ENCODE measurements around the gene BOD1L1.

BOD1L1 gene

DNA sequence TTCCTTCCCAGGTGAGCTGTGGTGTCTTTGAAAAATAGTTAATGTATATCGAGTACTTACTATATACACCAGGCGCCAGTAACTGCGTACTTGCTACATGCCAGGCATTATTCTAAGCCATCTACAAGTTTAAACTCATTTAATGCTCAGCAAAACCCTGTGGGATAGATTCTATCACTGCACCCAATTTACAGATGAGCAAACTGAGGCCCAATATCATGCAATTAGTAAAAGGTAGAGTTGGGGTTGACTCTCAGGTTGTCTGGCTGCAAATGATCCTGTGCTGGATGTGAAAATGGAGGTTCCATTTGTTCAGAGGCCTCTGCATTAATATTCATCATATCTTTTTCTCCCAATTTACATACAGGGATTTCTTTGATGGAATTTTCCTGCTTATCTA is 100.9 kb downstream of the BOD1L1 start:
- no peak for DNase-seq (ENCODE audit: low read depth)
- TF ChIP-seq, protein P1, sequence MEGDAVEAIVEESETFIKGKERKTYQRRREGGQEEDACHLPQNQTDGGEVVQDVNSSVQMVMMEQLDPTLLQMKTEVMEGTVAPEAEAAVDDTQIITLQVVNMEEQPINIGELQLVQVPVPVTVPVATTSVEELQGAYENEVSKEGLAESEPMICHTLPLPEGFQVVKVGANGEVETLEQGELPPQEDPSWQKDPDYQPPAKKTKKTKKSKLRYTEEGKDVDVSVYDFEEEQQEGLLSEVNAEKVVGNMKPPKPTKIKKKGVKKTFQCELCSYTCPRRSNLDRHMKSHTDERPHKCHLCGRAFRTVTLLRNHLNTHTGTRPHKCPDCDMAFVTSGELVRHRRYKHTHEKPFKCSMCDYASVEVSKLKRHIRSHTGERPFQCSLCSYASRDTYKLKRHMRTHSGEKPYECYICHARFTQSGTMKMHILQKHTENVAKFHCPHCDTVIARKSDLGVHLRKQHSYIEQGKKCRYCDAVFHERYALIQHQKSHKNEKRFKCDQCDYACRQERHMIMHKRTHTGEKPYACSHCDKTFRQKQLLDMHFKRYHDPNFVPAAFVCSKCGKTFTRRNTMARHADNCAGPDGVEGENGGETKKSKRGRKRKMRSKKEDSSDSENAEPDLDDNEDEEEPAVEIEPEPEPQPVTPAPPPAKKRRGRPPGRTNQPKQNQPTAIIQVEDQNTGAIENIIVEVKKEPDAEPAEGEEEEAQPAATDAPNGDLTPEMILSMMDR (conservative IDR thresholded peaks at IDR 0.05; ENCODE audit: control insufficient read depth, insufficient read depth, low read depth, low read length): no peak
- no peak overlapping the region for H3K4me3 ChIP-seq (ENCODE audit: control insufficient read depth, low read depth, low read length)

DNA sequence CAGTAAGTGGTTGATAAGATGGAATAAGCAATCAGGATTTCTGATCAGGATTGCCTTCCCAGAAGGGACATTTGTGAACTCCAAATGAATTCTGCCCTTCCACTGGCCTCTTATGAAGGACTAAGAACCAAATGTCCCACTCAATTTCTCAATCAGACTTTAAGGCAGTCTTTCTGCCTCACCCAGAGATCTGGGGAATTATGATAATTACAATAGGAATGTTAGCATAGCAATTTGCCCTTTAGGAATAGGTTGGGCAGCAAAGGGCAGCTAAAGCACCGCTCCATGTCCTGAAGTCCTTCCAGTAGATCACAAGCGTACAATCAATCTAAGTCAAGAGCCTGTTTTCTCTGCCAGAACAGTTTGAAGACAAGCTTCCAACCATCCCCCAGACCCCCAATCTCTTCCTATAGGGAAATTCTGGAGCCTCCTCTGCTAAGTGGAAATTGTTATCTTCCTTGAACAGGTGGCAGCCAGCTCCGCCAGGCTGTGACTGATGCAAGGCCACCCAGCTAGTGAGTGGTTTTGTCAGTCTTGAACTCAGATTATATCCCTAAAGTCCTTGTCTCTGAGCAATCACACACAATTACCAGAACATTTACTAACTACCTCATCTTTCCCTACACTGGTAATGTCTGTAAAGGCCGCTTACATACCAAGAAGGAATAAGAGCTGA is 101.8 kb downstream of the BOD1L1 start:
- DNase-seq (ENCODE audit: low read depth): no peak
- no peak overlapping the region for H3K4me3 ChIP-seq (ENCODE audit: control insufficient read depth, low read depth, low read length)
- TF ChIP-seq, protein P1 (conservative IDR thresholded peaks at IDR 0.05; ENCODE audit: control insufficient read depth, insufficient read depth, low read depth, low read length): no peak

DNA sequence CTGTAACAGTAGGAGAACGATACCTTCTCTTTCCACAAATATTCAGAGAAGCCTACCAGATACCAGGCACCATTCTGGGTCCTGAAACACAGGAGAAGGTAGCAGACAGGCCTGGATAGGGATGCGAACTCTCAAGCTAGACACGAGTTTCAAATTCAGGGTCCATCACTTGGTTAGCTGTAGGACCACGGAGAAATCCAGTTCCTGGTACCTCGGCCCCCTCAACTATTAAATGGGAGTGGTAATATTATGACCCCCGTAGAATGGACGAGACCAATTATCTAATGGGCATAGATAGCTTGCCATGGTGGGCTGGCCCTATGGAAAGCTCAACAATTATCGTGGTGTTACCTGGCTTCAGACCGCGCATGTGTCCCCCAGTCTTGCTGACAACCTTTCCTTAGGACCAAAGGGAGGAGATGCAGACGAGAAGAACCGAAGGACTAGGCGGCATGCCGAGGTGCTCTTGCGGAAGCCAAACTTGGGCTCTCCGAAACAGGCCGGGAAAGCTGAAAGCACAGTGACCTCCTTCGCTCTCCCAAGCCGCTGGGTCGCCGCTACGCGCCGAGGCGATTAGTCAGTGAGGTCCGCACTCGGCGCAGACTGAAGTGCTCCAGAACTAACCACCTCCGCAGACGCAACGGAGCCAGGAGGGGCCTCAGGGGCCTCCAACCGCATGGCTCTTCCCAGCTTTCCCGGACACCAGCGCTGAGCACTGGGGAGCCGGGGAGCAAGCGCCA is 102.9 kb downstream of the BOD1L1 start:
- peak; percentile 56 for DNase-seq (ENCODE audit: low read depth)
- H3K4me3 ChIP-seq (ENCODE audit: control insufficient read depth, low read depth, low read length): no peak overlapping the region
- TF ChIP-seq, protein P1 (conservative IDR thresholded peaks at IDR 0.05; ENCODE audit: control insufficient read depth, insufficient read depth, low read depth, low read length): no peak

DNA sequence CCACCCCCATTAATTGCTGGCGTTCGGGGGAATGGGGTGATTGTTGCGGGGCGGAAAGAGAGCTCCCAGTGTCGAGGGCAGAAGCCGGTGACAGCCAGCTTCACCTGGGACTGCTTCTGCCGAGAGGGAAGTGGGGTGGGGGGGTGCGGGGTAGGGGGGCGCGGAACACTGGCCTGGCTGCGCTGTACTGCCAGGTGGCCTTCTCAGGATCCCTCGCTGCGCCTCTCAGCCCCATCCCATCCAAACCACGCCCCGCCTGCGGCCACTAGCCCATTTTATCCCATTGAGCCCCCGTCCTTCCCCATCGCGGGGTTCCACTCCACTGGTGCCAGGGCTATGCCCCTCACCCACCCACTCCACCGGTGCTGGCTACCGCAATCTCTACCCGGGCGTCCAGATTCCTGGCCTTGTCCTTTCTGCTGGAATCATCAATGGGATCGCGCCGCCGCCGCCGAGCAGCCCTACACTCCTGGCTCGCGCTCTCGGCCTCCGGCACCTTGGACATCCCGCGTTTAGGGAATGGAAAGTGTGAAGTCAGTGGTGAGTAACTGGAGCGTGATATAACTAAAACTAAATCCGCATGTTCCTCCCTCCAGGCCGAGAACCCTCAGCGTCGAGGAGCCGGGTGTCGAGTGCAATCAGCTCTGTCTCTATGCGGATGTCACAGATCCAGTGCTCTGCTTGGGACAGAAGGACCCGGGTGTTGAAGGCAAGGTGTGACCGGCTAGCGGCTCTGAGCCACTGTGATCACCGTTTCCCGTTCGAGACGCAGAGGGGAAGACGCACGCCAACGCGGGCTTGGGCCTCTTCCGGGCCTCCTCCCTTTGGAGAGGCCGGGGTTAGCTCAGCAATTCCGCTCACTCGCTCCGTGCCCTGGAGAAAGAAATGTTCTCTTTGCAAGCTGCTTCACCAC is 103.7 kb downstream of the BOD1L1 start:
- H3K4me3 ChIP-seq (ENCODE audit: control insufficient read depth, low read depth, low read length): no peak overlapping the region
- TF ChIP-seq, protein P1 (conservative IDR thresholded peaks at IDR 0.05; ENCODE audit: control insufficient read depth, insufficient read depth, low read depth, low read length): no peak
- DNase-seq (ENCODE audit: low read depth): no peak

DNA sequence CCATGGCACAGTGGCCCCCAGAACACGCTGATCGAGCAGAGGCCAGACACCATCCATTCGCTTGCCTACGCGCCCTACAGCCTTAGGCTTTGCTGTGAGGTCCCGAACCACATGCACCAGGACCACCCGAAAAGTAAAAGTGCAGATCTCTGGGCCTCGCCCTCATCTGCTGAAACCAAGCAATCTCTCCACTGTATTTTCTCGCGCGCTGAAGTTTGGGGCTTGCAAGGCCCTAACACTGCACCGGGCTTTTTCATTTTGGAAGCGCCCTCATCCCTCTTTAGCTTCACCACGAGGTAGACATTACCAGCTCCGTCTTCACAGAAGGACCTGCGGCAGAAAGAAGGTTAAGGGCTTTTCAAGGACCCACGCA is 104.4 kb downstream of the BOD1L1 start:
- no peak for DNase-seq (ENCODE audit: low read depth)
- H3K4me3 ChIP-seq (ENCODE audit: control insufficient read depth, low read depth, low read length): no peak overlapping the region
- TF ChIP-seq, protein P1 (conservative IDR thresholded peaks at IDR 0.05; ENCODE audit: control insufficient read depth, insufficient read depth, low read depth, low read length): no peak

DNA sequence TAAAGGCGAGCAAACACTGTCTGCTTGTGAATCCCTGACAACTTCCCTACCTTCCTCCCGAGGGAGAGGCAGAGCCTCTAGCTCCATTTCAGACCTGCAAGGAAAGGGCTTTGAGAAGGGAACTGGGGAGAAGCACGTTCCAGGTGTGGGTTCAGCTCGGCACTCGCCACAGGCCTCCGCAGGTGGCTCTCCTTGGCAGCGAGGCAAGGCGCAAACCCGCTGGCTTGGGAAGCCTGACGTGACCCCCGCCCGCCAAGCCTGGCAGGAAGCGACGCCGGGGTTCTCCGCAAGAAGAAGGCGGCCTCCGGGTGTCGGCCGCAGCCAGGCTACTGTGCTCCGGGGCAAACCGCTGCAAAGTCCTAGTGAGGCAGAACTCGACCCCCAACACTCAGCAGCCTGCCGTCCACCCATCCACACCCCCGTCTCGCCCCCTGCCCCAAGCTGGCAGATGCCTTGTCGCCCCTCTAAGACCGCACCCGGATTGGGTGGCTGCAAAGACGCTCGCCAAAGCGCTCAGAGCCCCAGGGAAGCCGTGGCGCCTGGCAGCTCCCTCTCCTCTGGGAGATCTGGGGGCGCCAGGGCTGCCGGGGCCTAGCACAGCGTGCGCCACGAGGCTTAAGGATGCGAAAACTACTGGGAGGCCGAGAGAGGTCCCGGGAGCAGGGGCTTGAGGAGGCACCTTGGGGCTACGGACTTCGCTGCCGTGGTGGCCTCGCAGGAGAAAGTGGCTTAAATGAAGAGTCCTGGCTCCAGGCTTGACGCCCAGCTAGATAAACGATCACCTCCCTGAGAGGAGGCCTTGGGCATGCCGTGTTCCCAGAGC is 105.0 kb downstream of the BOD1L1 start:
- no peak for DNase-seq (ENCODE audit: low read depth)
- no peak overlapping the region for H3K4me3 ChIP-seq (ENCODE audit: control insufficient read depth, low read depth, low read length)
- TF ChIP-seq, protein P1 (conservative IDR thresholded peaks at IDR 0.05; ENCODE audit: control insufficient read depth, insufficient read depth, low read depth, low read length): no peak
